Caco-2 (cell line): ENCODE measurements around the gene DDX24. TPM values are rescaled to one million over a fixed set of nuclear protein-coding genes. Genes with fewer than 3 reads are reported as not detected.

ENCODE experiments used
- BruUV-seq: library from RNA; stranded (reverse); fragments of 400-500 nt; replicated peaks from 2 replicates; lab custom pipeline; 2021; lab: Mats Ljungman, UMichigan
- CTCF ChIA-PET: fragments of 300-600 bp; sonication (Branson Sonifier 250); formaldehyde crosslinking; loops from one replicate; lab custom pipeline; 2022; ENCODE audit warnings: antibody characterized with exemption; lab: Charles Lee
- POLR2A ChIA-PET: fragments of 300-600 bp; sonication (Branson Sonifier 250); formaldehyde crosslinking; loops from one replicate; lab custom pipeline; 2022; ENCODE audit warnings: antibody characterized with exemption; lab: Charles Lee
- DNase-seq, 2 experiments: peaks; one replicate each; pipeline versions ENCODE4 v3.0.0 to v3.0.0-alpha.2; 2020 to 2022
- H3K27me3 ChIP-seq: replicated peaks from 2 replicates; pipeline ENCODE4 v1.6.0; 2011; ENCODE audit warnings: low read length; ENCODE audit not compliant: control insufficient read depth, insufficient read depth
- H3K36me3 ChIP-seq: 2 replicates; pipeline ENCODE4 v1.5.1; 2011; ENCODE audit warnings: low read length; ENCODE audit not compliant: control insufficient read depth, insufficient read depth
- H3K4me1 ChIP-seq: fragments of 250-450 bp; sonication (Bioruptor Pico); 2 replicates; pipeline ENCODE4 v1.5.1; 2020; ENCODE audit warnings: mild to moderate bottlenecking
- H3K4me3 ChIP-seq: 2 replicates; pipeline ENCODE4 v1.5.1; 2011; ENCODE audit warnings: low read depth, mild to moderate bottlenecking, control low read depth, low read length
- H3K9me3 ChIP-seq: fragments of 250-450 bp; sonication (Bioruptor Pico); 2 replicates; pipeline ENCODE4 v1.5.1; 2020; ENCODE audit warnings: mild to moderate bottlenecking, moderate library complexity
- H3K27ac Mint-ChIP-seq: one replicate; pipeline ENCODE4 v1.8.0; 2022; ENCODE audit warnings: mixed read lengths; ENCODE audit not compliant: unreplicated experiment
- H3K27me3 Mint-ChIP-seq: one replicate; pipeline ENCODE4 v1.8.0; 2022; ENCODE audit warnings: mixed read lengths; ENCODE audit not compliant: insufficient read depth, unreplicated experiment
- H3K36me3 Mint-ChIP-seq: one replicate; pipeline ENCODE4 v1.8.0; 2022; ENCODE audit warnings: mild to moderate bottlenecking, mixed read lengths; ENCODE audit not compliant: insufficient read depth, unreplicated experiment
- H3K4me1 Mint-ChIP-seq: one replicate; pipeline ENCODE4 v1.8.0; 2022; ENCODE audit warnings: low read depth, mixed read lengths; ENCODE audit not compliant: unreplicated experiment
- H3K4me3 Mint-ChIP-seq: one replicate; pipeline ENCODE4 v1.8.0; 2022; ENCODE audit warnings: mild to moderate bottlenecking, moderate library complexity, mixed read lengths; ENCODE audit not compliant: unreplicated experiment
- H3K9me3 Mint-ChIP-seq: one replicate; pipeline ENCODE4 v1.8.0; 2022; ENCODE audit warnings: mixed read lengths; ENCODE audit not compliant: unreplicated experiment
- CTCF ChIP-seq, 2 experiments: fragments of 200-600 bp in 1 of 2; IDR thresholded peaks; 1 replicate in 1 of 2; 2 replicates in 1 of 2; pipeline versions ENCODE4 v1.5.1 to v1.8.0; 2011 to 2022; ENCODE audit warnings: antibody characterized with exemption in 1 of 2, control low read depth in 1 of 2, inconsistent platforms in 1 of 2, low read depth in 1 of 2, low read length in 1 of 2, mild to moderate bottlenecking in 1 of 2, moderate library complexity in 1 of 2; ENCODE audit not compliant: insufficient read depth in 1 of 2, severe bottlenecking in 1 of 2, unreplicated experiment in 1 of 2
- intact Hi-C: fragments of 100-400 bp; cut with micrococcal nuclease; formaldehyde crosslinking; loops from one replicate; pipeline ENCODE4 v1.10.0; 2022; ENCODE audit not compliant: unreplicated experiment
- total RNA-seq: library from RNA; stranded (reverse); gene quantifications from 2 replicates; pipeline ENCODE4 v1.2.3, GENCODE V29; 2022

DDX24 gene
- total RNA-seq, 1 experiment from 2014 or later: 131 TPM

- no peaks in the 10 kb centered on the region for H3K4me1 ChIP-seq
- CTCF ChIA-PET: no interaction called here
- H3K27ac Mint-ChIP-seq: no peak overlapping the region
- H3K4me3 Mint-ChIP-seq: no peak overlapping the region
- no peak for TF ChIP-seq CTCF (IDR thresholded peaks at IDR 0.05; ENCODE audit: insufficient read depth in 1 of 2, low read depth in 1 of 2, low read length in 1 of 2, severe bottlenecking in 1 of 2, unreplicated experiment in 1 of 2)
- H3K36me3 ChIP-seq: peaks cover 3% of the 10 kb centered on the region
- intact Hi-C loops: no loop called here
- BruUV-seq: no TSS peak
- H3K9me3 Mint-ChIP-seq: no peaks in the 10 kb centered on the region
- H3K27me3 ChIP-seq: no peaks in the 10 kb centered on the region
- DNase-seq: no peak
- H3K36me3 Mint-ChIP-seq: peaks cover 61% of the 10 kb centered on the region
- H3K9me3 ChIP-seq: no peaks in the 10 kb centered on the region
- POLR2A ChIA-PET: no interaction called here
- no peaks in the 10 kb centered on the region for H3K27me3 Mint-ChIP-seq
- no peaks in the 10 kb centered on the region for H3K4me1 Mint-ChIP-seq
- no peak overlapping the region for H3K4me3 ChIP-seq
These were observed 33.4 kb downstream of the DDX24 start for GRCh38 chr14:94047581-94047980.

GRCh38 chr14:94046696-94047250 is 34.2 kb downstream of the DDX24 start:
- CTCF ChIA-PET: no interaction called here
- POLR2A ChIA-PET: no interaction called here
- Mint-ChIP-seq H3K36me3 (peaks cover 53% of the 10 kb centered on the region), H3K9me3 (no peaks in the 10 kb centered on the region), H3K27me3 (no peaks in the 10 kb centered on the region), H3K4me1 (no peaks in the 10 kb centered on the region), H3K27ac (no peak overlapping the region), H3K4me3 (no peak overlapping the region)
- no peak for TF ChIP-seq CTCF (IDR thresholded peaks at IDR 0.05; ENCODE audit: insufficient read depth in 1 of 2, low read depth in 1 of 2, low read length in 1 of 2, severe bottlenecking in 1 of 2, unreplicated experiment in 1 of 2)
- peaks cover 3% of the 10 kb centered on the region for H3K36me3 ChIP-seq
- intact Hi-C loops: no loop called here
- no peak for DNase-seq
- no peaks in the 10 kb centered on the region for H3K4me1 ChIP-seq
- no peaks in the 10 kb centered on the region for H3K27me3 ChIP-seq
- H3K4me3 ChIP-seq: no peak overlapping the region
- BruUV-seq: no TSS peak
- H3K9me3 ChIP-seq: no peaks in the 10 kb centered on the region

- Mint-ChIP-seq H3K4me3 (no peak overlapping the region), H3K36me3 (peaks cover 43% of the 10 kb centered on the region), H3K27ac (no peak overlapping the region), H3K9me3 (no peaks in the 10 kb centered on the region), H3K4me1 (no peaks in the 10 kb centered on the region), H3K27me3 (no peaks in the 10 kb centered on the region)
- Histone ChIP-seq H3K27me3 (no peaks in the 10 kb centered on the region), H3K9me3 (no peaks in the 10 kb centered on the region), H3K4me3 (no peak overlapping the region), H3K4me1 (no peaks in the 10 kb centered on the region), H3K36me3 (peaks cover under 1% of the 10 kb centered on the region)
- ChIA-PET POLR2A (no interaction called here), CTCF (no interaction called here)
- intact Hi-C loops: no loop called here
- TF ChIP-seq CTCF (IDR thresholded peaks at IDR 0.05; ENCODE audit: insufficient read depth in 1 of 2, low read depth in 1 of 2, low read length in 1 of 2, severe bottlenecking in 1 of 2, unreplicated experiment in 1 of 2): no peak
- no peak for DNase-seq
- BruUV-seq: no TSS peak
These were observed 35.2 kb downstream of the DDX24 start for GRCh38 chr14:94045563-94046345.
